ENCODE measurements around the gene HOXD12. TPM values are rescaled to one million over a fixed set of nuclear protein-coding genes. Genes with fewer than 3 reads are reported as not detected.

HOXD12 gene
- total and polyA plus RNA-seq, 4 donors, result not detected

DNA sequence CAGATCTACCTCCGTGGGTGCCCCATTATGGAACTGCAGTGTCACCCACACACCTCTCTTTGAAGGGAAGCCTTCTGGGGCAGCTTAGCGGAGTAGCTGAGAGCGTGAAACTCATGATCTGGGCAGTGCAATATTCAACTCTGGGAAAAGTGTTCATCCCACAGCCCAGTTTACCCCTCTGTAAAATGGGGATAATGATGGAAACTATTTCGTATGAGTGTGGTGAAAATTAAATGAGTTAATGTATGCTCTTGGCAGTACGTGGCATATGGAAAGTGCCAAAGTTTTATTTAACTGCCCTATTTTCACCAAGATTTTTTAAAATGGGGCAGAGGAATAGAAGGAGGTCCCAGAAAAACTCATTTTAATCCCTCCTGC lies 27.3 kb upstream of the HOXD12 start:
- WGBS, 2 donors, result 50 to 51% methylated on average over 5 of the region's 5 CpGs
- Histone ChIP-seq H3K4me3 (ENCODE audit: low read length in 2 of 2) (no peak overlapping the region), H3K27me3 (ENCODE audit: control insufficient read depth in 1 of 2, insufficient read depth in 2 of 2, low read length in 1 of 2) (no peaks in the 10 kb centered on the region), H3K27ac (ENCODE audit: low read depth in 1 of 2, low read length in 2 of 2) (no peak overlapping the region), H3K36me3 (ENCODE audit: control insufficient read depth in 1 of 2, insufficient read depth in 2 of 2, low read length in 1 of 2) (no peaks in the 10 kb centered on the region), H3K9me3 (ENCODE audit: control insufficient read depth, low read length) (peaks cover 3% of the 10 kb centered on the region), H3K4me1 (ENCODE audit: control insufficient read depth in 1 of 2, insufficient read depth in 2 of 2, low read length in 2 of 2) (no peaks in the 10 kb centered on the region)
- intact Hi-C loops (cut with DNase I), result no loop called here
- ATAC-seq (ENCODE audit: low FRiP score), result no peak
- DNase-seq, result no peak

GRCh38 chr2:176072951-176073904 lies 26.4 kb upstream of the HOXD12 start:
- no peak overlapping the region for H3K4me3 ChIP-seq (ENCODE audit: low read length in 2 of 2)
- H3K27ac ChIP-seq (ENCODE audit: low read depth in 1 of 2, low read length in 2 of 2), result no peak overlapping the region
- DNase-seq (no peak), ATAC-seq (ENCODE audit: low FRiP score) (no peak)
- 12 to 14% methylated on average over 29 of the region's 29 CpGs for WGBS, 2 donors
- H3K27me3 ChIP-seq (ENCODE audit: control insufficient read depth in 1 of 2, insufficient read depth in 2 of 2, low read length in 1 of 2), result no peaks in the 10 kb centered on the region
- intact Hi-C loops (cut with DNase I), result no loop called here
- peaks cover 3% of the 10 kb centered on the region for H3K9me3 ChIP-seq (ENCODE audit: control insufficient read depth, low read length)
- H3K36me3 ChIP-seq (ENCODE audit: control insufficient read depth in 1 of 2, insufficient read depth in 2 of 2, low read length in 1 of 2), result no peaks in the 10 kb centered on the region
- H3K4me1 ChIP-seq (ENCODE audit: control insufficient read depth in 1 of 2, insufficient read depth in 2 of 2, low read length in 2 of 2), result no peaks in the 10 kb centered on the region

- intact Hi-C loops (cut with DNase I), result no loop called here
- DNase-seq, result no peak
- Histone ChIP-seq H3K4me1 (ENCODE audit: control insufficient read depth in 1 of 2, insufficient read depth in 2 of 2, low read length in 2 of 2) (no peaks in the 10 kb centered on the region), H3K9me3 (ENCODE audit: control insufficient read depth, low read length) (peaks cover 3% of the 10 kb centered on the region), H3K27ac (ENCODE audit: low read depth in 1 of 2, low read length in 2 of 2) (no peak overlapping the region), H3K4me3 (ENCODE audit: low read length in 2 of 2) (no peak overlapping the region), H3K36me3 (ENCODE audit: control insufficient read depth in 1 of 2, insufficient read depth in 2 of 2, low read length in 1 of 2) (no peaks in the 10 kb centered on the region), H3K27me3 (ENCODE audit: control insufficient read depth in 1 of 2, insufficient read depth in 2 of 2, low read length in 1 of 2) (no peaks in the 10 kb centered on the region)
- WGBS, 2 donors, result 51% methylated on average over 7 of the region's 7 CpGs
- no peak for ATAC-seq (ENCODE audit: low FRiP score)
Observed at GRCh38 chr2:176074919-176075425, 24.6 kb upstream of the HOXD12 start.

DNA sequence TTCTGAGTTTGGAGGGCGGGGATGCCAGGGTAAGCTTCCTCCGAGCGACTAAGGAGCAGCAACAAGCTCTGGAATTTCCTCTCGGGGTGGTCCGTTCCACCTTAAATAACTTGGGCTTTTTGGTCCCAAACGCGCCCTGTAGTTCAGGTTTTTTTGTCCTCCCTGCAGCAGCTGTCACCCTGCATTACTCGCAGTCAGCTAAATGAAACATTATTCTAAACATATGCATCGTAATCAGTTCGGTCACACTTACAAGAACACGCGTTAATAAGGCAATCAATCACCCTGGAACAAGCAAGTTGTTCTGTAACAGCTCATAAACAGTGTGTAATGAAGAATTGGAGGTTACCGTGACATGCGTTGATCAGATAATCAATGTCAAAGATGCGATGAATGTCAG lies 24.1 kb upstream of the HOXD12 start:
- Histone ChIP-seq H3K9me3 (ENCODE audit: control insufficient read depth, low read length) (peaks cover 1% of the 10 kb centered on the region), H3K36me3 (ENCODE audit: control insufficient read depth in 1 of 2, insufficient read depth in 2 of 2, low read length in 1 of 2) (no peaks in the 10 kb centered on the region), H3K4me3 (ENCODE audit: low read length in 2 of 2) (no peak overlapping the region), H3K27me3 (ENCODE audit: control insufficient read depth in 1 of 2, insufficient read depth in 2 of 2, low read length in 1 of 2) (no peaks in the 10 kb centered on the region), H3K4me1 (ENCODE audit: control insufficient read depth in 1 of 2, insufficient read depth in 2 of 2, low read length in 2 of 2) (no peaks in the 10 kb centered on the region), H3K27ac (ENCODE audit: low read depth in 1 of 2, low read length in 2 of 2) (no peak overlapping the region)
- whole genome bisulfite sequencing, 2 donors, result 15 to 20% methylated on average over 15 of the region's 15 CpGs
- ATAC-seq (ENCODE audit: low FRiP score) (no peak), DNase-seq (no peak)
- intact Hi-C loops (cut with DNase I), result no loop called here

GRCh38 chr2:176076063-176076462 lies 23.5 kb upstream of the HOXD12 start:
- Histone ChIP-seq H3K27ac (ENCODE audit: low read depth in 1 of 2, low read length in 2 of 2) (no peak overlapping the region), H3K4me1 (ENCODE audit: control insufficient read depth in 1 of 2, insufficient read depth in 2 of 2, low read length in 2 of 2) (no peaks in the 10 kb centered on the region), H3K9me3 (ENCODE audit: control insufficient read depth, low read length) (peaks cover 1% of the 10 kb centered on the region), H3K27me3 (ENCODE audit: control insufficient read depth in 1 of 2, insufficient read depth in 2 of 2, low read length in 1 of 2) (no peaks in the 10 kb centered on the region), H3K4me3 (ENCODE audit: low read length in 2 of 2) (no peak overlapping the region), H3K36me3 (ENCODE audit: control insufficient read depth in 1 of 2, insufficient read depth in 2 of 2, low read length in 1 of 2) (no peaks in the 10 kb centered on the region)
- 19% methylated on average over 7 of the region's 7 CpGs for WGBS, 2 donors
- DNase-seq, result no peak
- ATAC-seq (ENCODE audit: low FRiP score), result no peak
- intact Hi-C loops (cut with DNase I), result no loop called here

DNA sequence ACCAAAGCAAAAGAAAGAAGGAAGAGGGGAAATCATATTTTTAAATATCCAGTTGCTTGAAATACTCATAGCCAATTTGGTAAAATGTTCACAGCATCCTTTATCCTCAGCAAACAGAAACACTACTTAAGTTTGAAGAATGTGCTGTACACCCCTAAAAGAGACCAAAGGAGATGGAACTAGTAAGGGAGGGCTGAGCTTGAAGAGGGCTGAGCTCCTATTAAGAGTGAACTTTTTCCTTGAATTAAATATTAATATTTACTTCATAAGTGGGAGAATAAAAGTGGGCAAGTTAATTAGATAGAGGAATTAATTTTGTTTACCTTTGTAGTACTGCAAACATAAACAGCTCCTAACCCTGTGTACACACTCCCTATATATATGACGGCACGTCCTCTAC lies 22.8 kb upstream of the HOXD12 start:
- intact Hi-C loops (cut with DNase I), result no loop called here
- H3K27me3 ChIP-seq (ENCODE audit: control insufficient read depth in 1 of 2, insufficient read depth in 2 of 2, low read length in 1 of 2), result no peaks in the 10 kb centered on the region

GRCh38 chr2:176078541-176079284 lies 20.9 kb upstream of the HOXD12 start:
- H3K4me3 ChIP-seq (ENCODE audit: low read length in 2 of 2), result no peak overlapping the region
- H3K27ac ChIP-seq (ENCODE audit: low read depth in 1 of 2, low read length in 2 of 2), result no peak overlapping the region
- no peaks in the 10 kb centered on the region for H3K9me3 ChIP-seq (ENCODE audit: control insufficient read depth, low read length)
- DNase-seq (no peak), ATAC-seq (ENCODE audit: low FRiP score) (no peak)
- H3K4me1 ChIP-seq (ENCODE audit: control insufficient read depth in 1 of 2, insufficient read depth in 2 of 2, low read length in 2 of 2), result no peaks in the 10 kb centered on the region
- no peaks in the 10 kb centered on the region for H3K27me3 ChIP-seq (ENCODE audit: control insufficient read depth in 1 of 2, insufficient read depth in 2 of 2, low read length in 1 of 2)
- intact Hi-C loops (cut with DNase I), result no loop called here
- no peaks in the 10 kb centered on the region for H3K36me3 ChIP-seq (ENCODE audit: control insufficient read depth in 1 of 2, insufficient read depth in 2 of 2, low read length in 1 of 2)
- 12 to 13% methylated on average over 25 of the region's 25 CpGs for WGBS, 2 donors

More for the DNA sequence above, 22.8 kb upstream of the HOXD12 start:
- ATAC-seq (ENCODE audit: low FRiP score) (no peak), DNase-seq (no peak)
- peaks cover 1% of the 10 kb centered on the region for H3K9me3 ChIP-seq (ENCODE audit: control insufficient read depth, low read length)
- H3K4me1 ChIP-seq (ENCODE audit: control insufficient read depth in 1 of 2, insufficient read depth in 2 of 2, low read length in 2 of 2), result no peaks in the 10 kb centered on the region
- no peak overlapping the region for H3K4me3 ChIP-seq (ENCODE audit: low read length in 2 of 2)
- WGBS, 2 donors, result 28 to 38% methylated on average over 2 of the region's 2 CpGs
- H3K36me3 ChIP-seq (ENCODE audit: control insufficient read depth in 1 of 2, insufficient read depth in 2 of 2, low read length in 1 of 2), result no peaks in the 10 kb centered on the region
- H3K27ac ChIP-seq (ENCODE audit: low read depth in 1 of 2, low read length in 2 of 2), result no peak overlapping the region

GRCh38 chr2:176079285-176079830 lies 20.2 kb upstream of the HOXD12 start:
- no peaks in the 10 kb centered on the region for H3K36me3 ChIP-seq (ENCODE audit: control insufficient read depth in 1 of 2, insufficient read depth in 2 of 2, low read length in 1 of 2)
- no peaks in the 10 kb centered on the region for H3K4me1 ChIP-seq (ENCODE audit: control insufficient read depth in 1 of 2, insufficient read depth in 2 of 2, low read length in 2 of 2)
- ATAC-seq (ENCODE audit: low FRiP score) (no peak), DNase-seq (no peak)
- H3K9me3 ChIP-seq (ENCODE audit: control insufficient read depth, low read length), result peaks cover 2% of the 10 kb centered on the region
- WGBS, 2 donors, result 8% methylated on average over 30 of the region's 30 CpGs
- H3K27me3 ChIP-seq (ENCODE audit: control insufficient read depth in 1 of 2, insufficient read depth in 2 of 2, low read length in 1 of 2), result no peaks in the 10 kb centered on the region
- intact Hi-C loops (cut with DNase I), result no loop called here
- no peak overlapping the region for H3K27ac ChIP-seq (ENCODE audit: low read depth in 1 of 2, low read length in 2 of 2)
- H3K4me3 ChIP-seq (ENCODE audit: low read length in 2 of 2), result no peak overlapping the region

Data from aorta (tissue), 5 donors.